Measurements from ENCODE around the gene RFX5.

GRCh38 chr1:151364996-151365395, 17.9 kb upstream of the RFX5 start:
- TF ChIP-seq CTCF (conservative IDR thresholded peaks at IDR 0.05; ENCODE audit: low read depth in 2 of 2), result peak; percentile 25 to 35; a peak in 2 of 4 replicates
- no peak for TF ChIP-seq EZH2 (IDR thresholded peaks at IDR 0.05; ENCODE audit: low read depth, unreplicated experiment)
- TF ChIP-seq JUNB (IDR thresholded peaks at IDR 0.05; ENCODE audit: unreplicated experiment), result no peak
- TF ChIP-seq POLR2AphosphoS5 (IDR thresholded peaks at IDR 0.05; ENCODE audit: low read depth), result no peak
- TF ChIP-seq ZNF114 (CRISPR knock-in tag; IDR thresholded peaks at IDR 0.05), result no peak
- TF ChIP-seq CREB1 (CRISPR knock-in tag; IDR thresholded peaks at IDR 0.05; ENCODE audit: low read depth), result no peak
- no peak for TF ChIP-seq REST (IDR thresholded peaks at IDR 0.05; ENCODE audit: unreplicated experiment)
- TF ChIP-seq EZH2phosphoT487 (IDR thresholded peaks at IDR 0.05; ENCODE audit: unreplicated experiment), result no peak
